ENCODE results near the gene PRR14L.
A peak's percentile ranks its signal among the peaks of the same experiment; 100 is the strongest.
"Not testable (repeated sequence)": the region's sequence is repeated elsewhere in the genome, so short reads cannot be mapped to it uniquely, and the experiment has no call there.

Gene PRR14L

DNA sequence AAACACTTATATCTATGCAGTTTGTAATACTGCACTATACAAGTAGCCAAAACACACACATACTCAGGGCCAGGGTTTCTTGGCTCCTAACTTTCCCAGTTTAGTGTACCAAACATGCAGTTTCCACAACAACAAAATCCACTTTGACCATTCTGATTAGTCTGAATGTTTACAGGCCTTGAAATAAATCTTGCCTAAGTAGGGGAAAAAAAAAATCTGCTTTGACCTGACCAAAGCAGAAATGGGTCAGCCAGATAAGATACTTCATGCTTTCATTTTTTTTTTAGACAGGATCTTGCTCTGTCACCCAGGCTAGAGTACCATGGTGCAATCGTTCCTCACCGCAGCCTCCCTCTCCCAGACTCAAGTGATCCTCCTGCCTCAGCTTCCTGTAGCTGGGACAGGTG lies 10.1 kb downstream of the PRR14L start:
- no peak for DNase-seq

DNA sequence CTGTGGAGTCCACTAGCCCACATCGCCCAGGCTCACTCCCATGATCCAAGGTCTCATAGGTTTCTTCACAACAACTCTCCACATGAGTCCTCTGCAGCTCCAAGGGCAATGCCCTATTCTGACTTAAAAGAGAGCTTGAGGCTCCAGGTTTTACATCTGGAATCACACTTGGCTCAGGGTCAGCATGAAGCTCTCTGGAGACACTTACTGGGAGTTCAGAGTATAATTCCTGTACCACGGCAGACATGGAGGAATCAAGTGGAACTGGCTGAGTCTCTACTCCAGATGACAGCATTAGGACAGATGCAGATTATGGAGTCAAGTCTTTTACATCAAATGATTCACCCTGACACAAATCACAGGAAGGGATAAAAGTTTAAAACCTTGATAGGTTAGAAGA lies 11.4 kb downstream of the PRR14L start:
- DNase-seq = no peak

DNA sequence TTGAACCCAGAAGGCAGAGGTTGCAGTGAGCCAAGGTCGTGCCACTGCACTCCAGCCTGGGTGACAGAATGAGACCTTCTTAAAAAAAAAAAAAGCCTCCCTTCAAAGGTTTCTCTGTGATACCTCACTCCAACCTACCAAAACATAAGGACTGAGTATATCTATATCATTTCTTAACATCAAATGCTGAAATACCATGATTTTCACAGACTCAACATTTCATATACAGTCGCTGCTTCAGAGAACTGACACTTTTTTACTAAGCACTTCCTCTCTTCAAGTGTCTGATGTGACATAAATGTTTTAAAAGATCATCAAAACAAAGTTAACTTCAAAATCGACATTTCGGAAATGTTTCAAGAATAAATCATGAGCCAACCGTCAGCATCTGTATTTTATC lies 12.0 kb downstream of the PRR14L start:
- DNase-seq = no peak

- no peak for DNase-seq
Observed at GRCh38 chr22:31736458-31736857, 13.5 kb downstream of the PRR14L start.

DNA sequence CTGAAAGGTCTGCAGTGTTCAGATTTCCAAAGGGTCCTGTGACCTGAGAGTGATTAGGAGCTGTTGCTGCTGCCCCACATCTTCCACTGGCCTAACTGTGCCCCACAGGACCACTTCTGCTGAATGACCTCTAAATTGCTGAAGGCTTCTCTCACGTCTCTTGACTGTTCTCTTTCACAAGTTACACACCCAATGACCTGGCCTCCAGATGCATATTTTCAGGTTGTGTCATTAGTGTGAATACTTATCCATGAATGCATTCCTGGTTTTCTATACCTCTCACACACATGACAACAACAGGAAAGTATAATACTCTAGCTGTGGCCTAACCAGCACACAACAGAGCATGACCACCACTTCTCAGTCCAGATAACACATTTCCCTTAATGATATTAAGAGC lies 15.4 kb downstream of the PRR14L start:
- no peak for DNase-seq

DNA sequence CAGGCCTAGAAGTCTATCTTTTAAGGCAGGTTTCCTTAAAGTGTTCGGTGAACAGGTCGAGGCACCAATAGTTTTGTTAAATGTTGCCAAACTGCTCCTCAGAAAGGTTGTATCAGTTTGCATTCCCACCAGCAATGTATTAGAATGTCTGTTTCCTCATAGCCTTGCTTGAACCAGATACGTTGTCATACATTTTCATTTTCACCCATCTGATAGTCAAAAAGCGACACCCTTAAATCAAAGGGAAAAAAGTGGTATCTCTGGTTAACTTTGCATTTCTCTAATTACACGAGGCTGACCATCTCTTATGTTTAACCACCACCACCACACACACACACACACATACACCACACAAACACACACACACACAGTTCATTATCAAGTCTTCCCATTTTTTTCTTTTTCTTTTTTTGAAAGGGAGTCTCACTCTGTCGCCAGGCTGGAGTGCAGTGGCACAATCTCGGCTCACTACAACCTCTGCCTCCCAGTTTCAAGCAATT lies 16.3 kb downstream of the PRR14L start:
- no peak for DNase-seq

DNA sequence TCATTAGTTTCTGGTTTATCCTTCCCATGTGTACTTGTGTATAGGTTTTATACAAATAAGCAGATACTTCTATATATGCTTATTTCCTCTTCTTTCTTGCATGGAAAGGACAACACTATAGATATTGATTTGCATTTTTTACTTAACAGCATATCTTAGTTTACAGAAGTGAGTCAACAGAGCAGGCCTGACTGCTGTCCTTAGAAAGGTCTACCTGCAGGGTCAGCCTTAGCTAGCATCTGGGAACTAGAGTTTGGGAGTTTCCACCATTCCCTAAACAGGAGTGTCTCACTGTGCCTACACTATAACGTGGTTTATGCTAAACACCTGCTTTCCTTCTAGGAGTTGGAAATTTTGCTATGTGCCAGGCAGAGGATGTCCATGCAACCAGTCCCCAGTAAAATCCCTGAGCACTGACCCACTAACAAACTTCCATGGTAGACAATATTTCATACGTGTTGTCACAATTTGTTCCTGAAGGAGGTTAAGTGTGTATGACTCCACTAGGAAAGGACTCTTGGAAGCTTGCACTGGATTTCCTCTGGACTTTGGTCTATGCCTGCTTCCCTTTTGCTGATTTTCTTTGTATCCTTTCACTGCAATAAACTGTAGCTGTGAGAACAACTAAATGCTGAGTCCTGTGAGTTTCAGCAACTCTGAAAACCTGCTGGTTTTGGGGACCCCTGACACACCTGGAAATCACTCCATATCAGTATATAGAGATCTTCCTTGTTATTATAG lies 17.7 kb downstream of the PRR14L start:
- no peak for DNase-seq

DNA sequence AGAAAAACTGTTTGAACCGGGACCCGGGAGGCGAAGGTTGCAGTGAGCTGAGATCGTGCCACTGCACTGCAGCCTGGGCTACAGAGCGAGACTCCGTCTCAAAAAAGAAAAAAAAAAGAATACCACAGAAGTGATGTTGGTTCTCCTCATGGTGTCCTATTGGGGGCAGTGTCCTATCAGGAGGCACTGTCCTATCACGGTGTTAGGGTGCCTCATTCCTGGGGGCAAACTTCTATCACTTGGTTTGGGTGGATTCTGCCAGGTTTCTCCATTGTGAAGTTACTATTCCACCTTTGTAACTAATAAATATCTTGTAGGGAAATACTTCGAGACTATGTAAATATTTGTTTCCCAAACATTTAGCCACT lies 19.6 kb downstream of the PRR14L start:
- DNase-seq = no peak

DNA sequence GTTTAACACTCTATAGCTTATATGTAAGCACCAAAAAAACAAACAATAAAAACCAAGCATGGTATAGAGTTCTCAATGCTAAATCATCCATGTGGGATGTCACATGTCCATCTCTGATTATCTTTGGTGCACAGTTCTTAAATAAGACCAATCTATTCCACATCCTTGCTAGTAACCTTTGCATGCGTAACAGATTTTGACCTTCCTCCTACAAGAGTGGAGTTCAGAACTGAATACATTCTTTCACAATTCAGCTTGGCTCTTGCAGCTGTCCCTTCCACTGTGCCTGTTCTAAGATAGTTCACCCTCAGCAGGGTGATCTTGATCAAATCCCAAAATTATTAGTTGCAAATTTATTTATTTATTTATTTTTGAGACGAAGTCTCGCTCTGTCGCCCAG lies 21.1 kb downstream of the PRR14L start:
- no peak for DNase-seq

- no peak for DNase-seq
Observed at GRCh38 chr22:31726692-31727091, 23.2 kb downstream of the PRR14L start.

GRCh38 chr22:31723723-31724122 lies 26.2 kb downstream of the PRR14L start:
- no peak for DNase-seq

DNA sequence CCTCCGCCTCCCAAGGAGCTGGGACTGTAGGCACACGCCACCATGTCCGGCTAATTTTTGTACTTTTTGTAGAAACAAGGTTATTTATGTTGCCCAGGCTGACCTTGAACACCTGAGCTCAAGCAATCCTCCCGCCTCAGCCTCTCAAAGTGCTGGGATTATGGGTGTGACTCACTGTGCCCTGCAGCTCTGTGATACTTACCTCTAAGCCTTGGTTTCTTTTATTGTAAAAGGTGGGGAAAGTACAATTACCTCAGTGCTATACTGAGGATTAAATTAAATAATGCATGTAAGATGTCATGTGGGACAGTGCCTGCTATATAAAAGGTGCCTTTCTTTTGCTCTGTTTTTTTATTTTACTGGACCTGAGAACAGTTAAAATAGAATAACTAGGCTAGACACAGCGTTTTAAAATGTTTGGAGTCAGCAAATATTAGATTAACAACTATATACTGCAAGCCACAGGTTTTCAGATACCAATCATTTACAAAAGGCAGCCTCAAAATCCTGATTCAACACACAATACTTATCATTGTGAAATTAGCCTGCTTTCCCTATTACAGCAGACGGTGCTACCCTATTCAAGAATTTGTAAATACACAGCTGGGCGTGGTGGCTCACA lies 30.0 kb downstream of the PRR14L start:
- no peak for DNase-seq

- DNase-seq = no peak
Observed at GRCh38 chr22:31715147-31715778, 34.7 kb downstream of the PRR14L start.

DNA sequence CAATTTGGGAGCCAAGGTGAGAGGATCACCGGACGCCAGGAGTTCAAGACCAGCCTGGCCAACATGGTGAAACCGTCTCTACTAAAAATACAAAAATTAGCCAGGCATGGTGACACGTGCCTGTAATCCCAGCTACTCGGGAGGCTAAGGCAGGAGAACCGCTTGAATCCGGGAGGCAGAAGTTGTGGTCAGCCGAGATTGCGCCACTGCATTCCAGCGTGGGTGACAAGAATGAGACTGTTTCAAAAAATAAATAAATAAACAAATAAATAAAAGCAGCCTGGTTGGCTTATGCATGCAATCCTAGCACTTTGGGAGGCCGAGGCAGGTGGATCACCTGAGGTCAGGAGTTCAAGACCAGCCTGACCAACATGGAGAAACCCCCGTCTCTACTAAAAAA lies 38.7 kb downstream of the PRR14L start:
- not testable (repeated sequence) for DNase-seq

DNA sequence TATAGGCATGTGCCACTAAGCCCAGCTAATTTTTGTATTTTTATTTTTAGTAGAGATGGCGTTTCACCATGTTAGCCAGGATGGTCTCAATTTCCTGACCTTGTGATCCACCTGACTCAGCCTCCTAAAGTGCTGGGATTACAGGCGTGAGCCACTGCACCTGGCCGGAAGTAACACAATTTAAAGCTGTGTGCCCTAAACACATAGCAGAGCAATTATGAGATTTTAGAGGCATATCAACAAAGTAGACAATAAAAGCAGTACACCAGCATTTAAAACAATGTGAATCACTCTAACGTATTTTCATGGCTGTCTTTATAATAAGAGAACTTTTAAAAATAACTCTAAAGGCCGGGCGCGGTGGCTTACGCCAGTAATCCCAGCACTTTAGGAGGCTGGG lies 42.4 kb downstream of the PRR14L start:
- DNase-seq = peak; percentile 46

- DNase-seq = no peak
Observed at GRCh38 chr22:31695423-31695822, 54.5 kb downstream of the PRR14L start.

DNA sequence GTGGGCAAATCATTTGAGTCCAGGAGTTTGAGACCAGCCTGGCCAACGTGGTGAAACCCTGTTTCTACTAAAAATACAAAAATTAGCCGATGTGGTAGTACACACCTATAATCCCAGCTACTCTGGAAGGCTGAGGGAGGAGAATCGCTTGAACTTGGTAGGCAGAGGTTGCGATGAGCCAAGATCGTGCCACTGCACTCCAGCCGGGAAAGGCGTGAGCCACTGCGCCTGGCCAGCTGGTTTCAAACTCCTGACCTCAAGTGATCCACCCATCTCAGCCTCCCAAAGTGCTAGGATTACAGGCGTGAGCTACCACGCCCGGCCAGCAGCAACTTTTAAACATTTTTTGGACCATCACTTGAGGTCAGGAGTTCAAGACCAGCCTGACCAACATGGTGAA lies 55.9 kb downstream of the PRR14L start:
- not testable (repeated sequence) for DNase-seq

GRCh38 chr22:31692186-31692886 lies 57.6 kb downstream of the PRR14L start:
- no peak for DNase-seq

DNA sequence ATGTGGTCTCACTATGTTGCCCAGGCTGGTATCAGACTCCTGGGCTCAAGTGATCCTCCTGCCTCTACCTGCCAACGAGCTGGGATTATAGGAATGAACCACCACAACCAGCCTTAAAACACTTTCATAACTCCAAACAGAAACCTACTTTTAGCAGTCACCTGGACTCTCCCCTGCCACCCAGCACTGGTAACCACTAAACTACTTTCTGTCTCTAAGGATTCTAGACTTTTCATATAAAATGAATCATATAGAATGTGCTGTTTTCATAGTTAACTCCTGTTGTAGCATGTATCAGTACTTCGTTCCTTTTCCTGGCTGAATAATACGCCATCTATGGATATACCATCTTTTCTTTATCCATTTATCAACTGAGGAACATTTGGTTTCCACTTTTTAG lies 58.5 kb downstream of the PRR14L start:
- no peak for DNase-seq

- no peak for DNase-seq
Observed at GRCh38 chr22:31683181-31684105, 66.5 kb downstream of the PRR14L start.

DNA sequence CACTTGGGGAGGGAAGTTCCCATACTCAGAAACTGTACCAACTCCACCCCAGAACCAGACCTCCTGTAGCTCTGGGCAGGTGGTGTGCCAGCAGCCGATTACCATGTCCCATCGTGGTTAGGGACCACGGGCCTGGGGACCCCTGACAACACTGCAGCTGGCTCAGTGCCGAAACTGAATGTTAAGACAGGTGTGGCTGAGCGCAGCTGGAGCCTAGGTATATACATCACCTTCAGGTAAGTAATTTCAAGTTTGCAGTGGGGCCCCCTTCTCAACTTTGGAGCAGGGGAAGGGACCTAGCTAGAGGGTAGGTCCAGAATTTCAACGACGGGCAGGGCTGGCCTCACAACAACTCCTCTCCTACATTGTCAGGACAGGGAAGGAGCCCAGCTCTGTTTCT lies 67.2 kb downstream of the PRR14L start:
- no peak for DNase-seq

All from NCI-H146 (cell line).